Ascending aorta (tissue), 2 donors: ENCODE measurements around the gene NSUN4. TPM values are rescaled to one million over a fixed set of nuclear protein-coding genes. Genes with fewer than 3 reads are reported as not detected.
"Not testable (repeated sequence)": the region's sequence is repeated elsewhere in the genome, so short reads cannot be mapped to it uniquely, and the experiment has no call there.

Source experiments
- DNase-seq, 2 donors: peaks; one replicate each; pipeline ENCODE4 v3.0.0-alpha.2; 2019; ENCODE audit warnings: low spot score in 2 of 2
- H3K27ac ChIP-seq, 2 donors: fragments of 200-600 bp; sonication (generic); one replicate each; pipeline ENCODE4 v1.5.1; 2016 to 2017; ENCODE audit warnings: mild to moderate bottlenecking in 1 of 2
- H3K27me3 ChIP-seq: fragments of 200-600 bp; sonication (generic); one replicate; pipeline ENCODE4 v1.5.1; 2017
- H3K36me3 ChIP-seq, 2 donors: fragments of 200-600 bp; sonication (generic); one replicate each; pipeline ENCODE4 v1.5.1; 2016
- H3K4me1 ChIP-seq, 2 donors: fragments of 200-600 bp; sonication (generic); one replicate each; pipeline ENCODE4 v1.5.1; 2016 to 2017; ENCODE audit warnings: mild to moderate bottlenecking in 1 of 2
- H3K4me3 ChIP-seq, 2 donors: fragments of 200-600 bp; sonication (generic); one replicate each; pipeline ENCODE4 v1.5.1; 2016 to 2017; ENCODE audit warnings: mild to moderate bottlenecking in 1 of 2
- H3K9me3 ChIP-seq, 2 donors: fragments of 200-600 bp; sonication (generic); one replicate each; pipeline ENCODE4 v1.5.1; 2016
- intact Hi-C: fragments of 100-400 bp; cut with DNase I; formaldehyde crosslinking; loops from one replicate; pipeline ENCODE4 v1.15.1; 2023
- total RNA-seq: library from RNA; depleted of rRNA; stranded (reverse); fragments of >200 nt; gene quantifications from one replicate; pipeline ENCODE4 v1.1.0, GENCODE V29; 2016
- TF ChIP-seq, protein P1 (sequence below), 3 experiments: fragments of 200-600 bp in 2 of 3; fragments of 450-650 bp in 1 of 3; sonication (generic) in 2 of 3; IDR thresholded peaks; one replicate each; pipeline ENCODE4 v1.5.1; 2016 to 2019; ENCODE audit warnings: antibody characterized with exemption in 3 of 3, mild to moderate bottlenecking in 1 of 3, moderate library complexity in 1 of 3

The NSUN4 gene
- total RNA-seq, 1 donor from 2014 or later, result 6.1 TPM

DNA sequence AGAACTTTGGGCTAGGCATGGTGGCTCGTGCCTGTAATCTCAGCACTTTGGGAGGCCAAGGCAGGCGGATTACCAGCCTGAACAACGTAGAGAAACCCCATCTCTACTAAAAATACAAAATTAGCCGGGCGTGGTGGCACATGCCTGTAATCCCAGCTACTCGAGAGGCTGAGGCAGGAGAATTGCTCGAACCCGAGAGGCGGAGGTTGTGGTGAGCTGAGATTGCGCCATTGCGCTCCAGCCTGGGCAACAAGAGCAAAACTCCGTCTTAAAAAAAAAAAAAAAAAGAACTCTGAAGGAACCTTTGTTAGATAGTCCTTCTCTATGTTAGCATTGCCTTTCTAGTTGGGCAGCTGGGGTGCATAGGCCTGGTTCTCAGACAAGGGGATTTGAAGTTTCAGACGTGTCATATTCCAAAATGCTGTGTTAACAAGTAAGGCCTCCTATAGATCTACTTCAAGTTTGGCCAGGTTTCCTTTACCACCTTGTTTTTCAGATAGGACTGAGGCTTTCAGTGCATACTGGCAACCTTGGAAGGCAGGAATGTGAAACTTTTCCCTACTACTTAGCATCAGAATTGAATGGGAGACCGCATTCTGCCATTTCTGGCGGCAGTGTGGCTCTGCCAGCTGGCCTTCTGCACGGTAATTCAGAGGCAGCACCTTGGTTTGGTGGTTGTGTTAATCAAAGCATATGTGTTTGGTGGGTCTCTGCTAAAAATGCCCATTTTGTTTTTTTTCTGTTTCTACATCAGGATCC, 31.0 kb upstream of the NSUN4 start:
- Histone ChIP-seq H3K36me3 (peaks cover 43 to 46% of the 10 kb centered on the region in 2 donors), H3K4me3 (no peak overlapping the region), H3K9me3 (no peaks in the 10 kb centered on the region), H3K27ac (no peak overlapping the region), H3K4me1 (peaks cover 3 to 7% of the 10 kb centered on the region in 2 donors), H3K27me3 (no peaks in the 10 kb centered on the region)
- no peak for DNase-seq
- intact Hi-C loops, result loop anchor here (10.0 kb wide), 1 partner anchor 305 kb away; the partner anchor contains the start of gene MOB3C
- TF ChIP-seq, protein P1, sequence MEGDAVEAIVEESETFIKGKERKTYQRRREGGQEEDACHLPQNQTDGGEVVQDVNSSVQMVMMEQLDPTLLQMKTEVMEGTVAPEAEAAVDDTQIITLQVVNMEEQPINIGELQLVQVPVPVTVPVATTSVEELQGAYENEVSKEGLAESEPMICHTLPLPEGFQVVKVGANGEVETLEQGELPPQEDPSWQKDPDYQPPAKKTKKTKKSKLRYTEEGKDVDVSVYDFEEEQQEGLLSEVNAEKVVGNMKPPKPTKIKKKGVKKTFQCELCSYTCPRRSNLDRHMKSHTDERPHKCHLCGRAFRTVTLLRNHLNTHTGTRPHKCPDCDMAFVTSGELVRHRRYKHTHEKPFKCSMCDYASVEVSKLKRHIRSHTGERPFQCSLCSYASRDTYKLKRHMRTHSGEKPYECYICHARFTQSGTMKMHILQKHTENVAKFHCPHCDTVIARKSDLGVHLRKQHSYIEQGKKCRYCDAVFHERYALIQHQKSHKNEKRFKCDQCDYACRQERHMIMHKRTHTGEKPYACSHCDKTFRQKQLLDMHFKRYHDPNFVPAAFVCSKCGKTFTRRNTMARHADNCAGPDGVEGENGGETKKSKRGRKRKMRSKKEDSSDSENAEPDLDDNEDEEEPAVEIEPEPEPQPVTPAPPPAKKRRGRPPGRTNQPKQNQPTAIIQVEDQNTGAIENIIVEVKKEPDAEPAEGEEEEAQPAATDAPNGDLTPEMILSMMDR (IDR thresholded peaks at IDR 0.05), result no peak

DNA sequence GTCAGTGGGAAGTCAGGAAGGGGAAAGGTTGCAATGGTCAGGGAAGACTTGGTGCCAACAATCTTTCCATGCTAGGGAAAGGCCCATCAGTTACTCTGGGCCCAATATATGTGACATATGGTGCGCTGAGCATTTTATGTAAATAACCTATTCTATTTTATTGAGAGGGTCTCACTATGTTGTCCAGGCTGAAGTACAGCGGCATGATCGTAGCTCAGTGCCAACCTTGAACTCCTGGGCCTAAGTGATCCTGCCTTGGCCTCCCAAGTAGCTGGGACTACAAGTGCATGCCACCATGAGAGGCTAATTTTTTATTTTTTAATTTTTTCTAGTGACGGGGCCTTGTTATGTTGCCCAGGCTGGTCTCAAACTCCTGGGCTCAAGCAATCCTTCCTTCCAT, 30.3 kb upstream of the NSUN4 start:
- Histone ChIP-seq H3K36me3 (peaks cover 43 to 50% of the 10 kb centered on the region in 2 donors), H3K27ac (no peak overlapping the region), H3K4me1 (peaks cover 0 to 3% of the 10 kb centered on the region in 2 donors), H3K9me3 (no peaks in the 10 kb centered on the region), H3K27me3 (no peaks in the 10 kb centered on the region), H3K4me3 (no peak overlapping the region)
- TF ChIP-seq, protein P1 (IDR thresholded peaks at IDR 0.05), result no peak
- no peak for DNase-seq
- intact Hi-C loops, result no loop called here

DNA sequence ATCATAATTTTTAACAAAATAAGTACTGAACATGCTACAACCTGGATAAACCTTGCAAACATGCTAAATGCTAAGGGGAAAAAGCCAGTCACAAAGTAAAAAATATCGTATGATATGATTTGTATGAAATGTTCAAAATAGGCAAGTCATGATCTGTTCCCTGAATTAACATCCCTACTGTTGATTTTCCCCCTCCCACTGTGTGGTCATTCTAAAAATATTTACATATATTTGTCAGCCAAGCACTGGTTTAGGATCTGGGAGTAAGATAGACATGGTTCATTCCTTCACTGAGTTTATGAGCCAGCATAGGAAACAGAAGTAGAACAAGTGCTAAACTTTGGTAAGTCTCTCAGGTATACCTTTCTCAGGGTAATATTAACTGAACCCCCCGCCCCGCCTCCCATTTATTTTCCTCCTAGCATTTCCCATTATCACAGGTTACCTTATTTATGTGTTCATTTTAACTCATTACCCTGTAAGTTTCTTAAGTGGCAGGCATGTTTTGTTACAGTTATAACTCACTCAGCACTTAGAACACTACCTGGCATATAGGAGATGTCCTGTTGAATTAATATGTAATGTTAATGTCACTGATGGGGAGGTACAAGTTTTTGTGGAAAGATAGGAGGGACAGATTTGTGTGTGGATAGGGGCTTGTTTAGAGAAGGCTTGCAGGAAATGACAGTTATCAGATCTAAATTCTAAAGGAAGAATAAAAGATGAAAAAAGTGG, 24.8 kb upstream of the NSUN4 start:
- Histone ChIP-seq H3K36me3 (peaks cover 33 to 57% of the 10 kb centered on the region in 2 donors), H3K4me1 (no peaks in the 10 kb centered on the region), H3K27ac (peak overlapping the region; percentile 62 to 72), H3K4me3 (no peak overlapping the region), H3K27me3 (no peaks in the 10 kb centered on the region), H3K9me3 (no peaks in the 10 kb centered on the region)
- DNase-seq, result peak in 1 of 2 donors; percentile 2
- intact Hi-C loops, result no loop called here
- TF ChIP-seq, protein P1 (IDR thresholded peaks at IDR 0.05), result no peak

DNA sequence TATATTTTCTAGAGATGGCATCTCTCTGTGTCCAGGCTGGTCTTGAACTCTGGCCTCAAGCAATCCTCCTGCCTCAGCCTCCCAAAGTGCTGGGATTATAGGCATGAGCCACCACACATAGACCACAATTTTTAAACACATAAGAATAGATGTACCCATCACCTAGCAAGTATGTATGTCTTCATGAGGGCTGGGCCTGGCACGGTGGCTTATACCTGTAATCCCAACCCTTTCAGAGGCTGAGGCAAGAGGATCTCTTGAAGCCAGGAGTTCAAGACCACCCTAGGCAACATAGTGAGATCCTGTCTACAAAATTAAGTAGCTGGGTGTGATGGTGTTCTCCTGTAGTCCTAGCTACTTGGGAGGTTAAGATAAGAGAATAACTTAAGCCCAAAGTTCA, 23.3 kb upstream of the NSUN4 start:
- H3K27me3 ChIP-seq, result no peaks in the 10 kb centered on the region
- TF ChIP-seq, protein P1 (IDR thresholded peaks at IDR 0.05), result no peak
- no peaks in the 10 kb centered on the region for H3K4me1 ChIP-seq
- no peak overlapping the region for H3K4me3 ChIP-seq
- H3K36me3 ChIP-seq, result peaks cover 19 to 42% of the 10 kb centered on the region in 2 donors
- peak in 1 of 2 donors; percentile 24 for DNase-seq
- no peak overlapping the region for H3K27ac ChIP-seq
- H3K9me3 ChIP-seq, result no peaks in the 10 kb centered on the region
- intact Hi-C loops, result no loop called here

DNA sequence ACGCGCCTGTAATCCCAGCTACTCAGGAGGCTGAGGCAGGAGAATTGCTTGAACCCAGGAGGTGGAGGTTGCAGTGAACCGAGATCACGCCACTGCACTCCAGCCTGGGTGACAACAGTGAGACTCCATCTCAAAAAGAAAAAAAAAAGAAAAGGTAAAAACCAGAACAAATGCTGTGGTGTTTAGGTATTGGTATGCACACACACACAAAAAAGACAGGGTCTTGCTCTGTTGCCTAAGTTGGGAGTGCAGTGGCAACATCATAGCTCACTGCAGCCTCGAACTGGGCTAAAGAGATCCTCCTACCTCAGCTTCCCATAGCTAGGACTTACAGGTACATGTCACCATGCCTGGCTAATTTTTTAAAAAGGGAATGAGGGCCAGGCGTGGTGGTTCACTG, 21.3 kb upstream of the NSUN4 start:
- DNase-seq, result peak in 1 of 2 donors; percentile 12
- H3K36me3 ChIP-seq, result peaks cover 6 to 23% of the 10 kb centered on the region in 2 donors
- H3K9me3 ChIP-seq, H3K27ac ChIP-seq, H3K27me3 ChIP-seq, H3K4me3 ChIP-seq, H3K4me1 ChIP-seq, intact Hi-C loops: not testable (repeated sequence)

DNA sequence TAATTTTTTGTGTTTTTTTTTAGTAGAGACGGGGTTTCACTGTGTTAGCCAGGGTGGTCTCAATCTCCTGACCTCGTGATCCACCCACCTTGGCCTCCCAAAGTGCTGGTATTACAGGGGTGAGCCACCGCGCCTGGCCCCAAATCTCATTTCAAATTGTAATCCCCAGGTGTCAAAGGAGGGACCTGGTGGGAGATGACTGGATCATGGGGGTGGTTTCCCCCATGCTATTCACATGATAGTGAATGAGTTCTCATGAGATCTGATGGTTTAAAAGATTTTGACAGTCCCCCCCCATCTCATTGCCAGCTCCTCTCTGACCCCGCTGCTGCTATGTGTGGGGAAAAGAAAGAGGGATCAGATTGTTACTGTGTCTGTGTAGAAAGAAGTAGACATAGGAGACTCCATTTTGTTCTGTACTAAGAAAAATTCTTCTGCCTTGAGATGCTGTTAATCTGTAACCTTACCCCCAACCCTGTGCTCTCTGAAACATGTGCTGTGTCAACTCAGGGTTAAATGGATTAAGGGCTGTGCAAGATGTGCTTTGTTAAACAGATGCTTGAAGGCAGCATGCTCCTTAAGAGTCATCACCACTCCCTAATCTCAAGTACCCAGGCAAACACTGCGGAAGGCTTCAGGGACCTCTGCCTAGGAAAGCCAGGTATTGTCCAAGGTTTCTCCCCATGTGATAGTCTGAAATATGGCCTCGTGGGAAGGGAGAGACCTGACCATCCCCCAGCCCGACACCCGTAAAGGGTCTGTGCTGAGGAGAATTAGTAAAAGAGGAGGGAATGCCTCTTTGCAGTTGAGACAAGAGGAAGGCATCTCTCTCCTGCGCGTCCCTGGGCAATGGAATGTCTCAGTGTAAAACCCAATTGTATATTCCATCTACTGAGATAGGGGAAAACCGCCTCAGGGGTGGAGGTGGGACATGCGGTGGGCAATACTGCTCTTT, 20.4 kb upstream of the NSUN4 start:
- peaks cover 6 to 16% of the 10 kb centered on the region in 2 donors for H3K36me3 ChIP-seq
- H3K4me1 ChIP-seq, H3K4me3 ChIP-seq, intact Hi-C loops, H3K27me3 ChIP-seq, H3K27ac ChIP-seq, H3K9me3 ChIP-seq: not testable (repeated sequence)
- DNase-seq, result peak in 1 of 2 donors; percentile 25

DNA sequence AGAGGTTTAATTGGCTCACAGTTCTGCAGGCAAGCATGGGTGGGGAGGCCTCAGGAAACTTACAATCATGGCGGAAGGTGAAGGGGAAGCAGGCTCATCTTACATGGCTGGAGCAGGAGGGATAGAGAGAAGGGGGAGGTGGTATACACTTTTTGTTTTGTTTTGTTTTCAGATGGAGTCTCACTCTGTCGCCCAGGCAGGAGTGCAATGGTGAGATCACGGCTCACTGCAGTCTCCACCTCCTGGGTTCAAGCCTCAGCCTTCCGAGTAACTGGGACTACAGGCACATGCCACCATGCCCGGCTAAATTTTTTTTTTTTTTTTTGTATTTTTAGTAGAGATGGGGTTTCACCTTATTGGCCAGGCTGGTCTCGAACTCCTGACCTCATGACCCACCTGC, 18.4 kb upstream of the NSUN4 start:
- intact Hi-C loops, H3K9me3 ChIP-seq, H3K27ac ChIP-seq, H3K36me3 ChIP-seq, H3K4me1 ChIP-seq, H3K27me3 ChIP-seq, H3K4me3 ChIP-seq, DNase-seq: not testable (repeated sequence)

DNA sequence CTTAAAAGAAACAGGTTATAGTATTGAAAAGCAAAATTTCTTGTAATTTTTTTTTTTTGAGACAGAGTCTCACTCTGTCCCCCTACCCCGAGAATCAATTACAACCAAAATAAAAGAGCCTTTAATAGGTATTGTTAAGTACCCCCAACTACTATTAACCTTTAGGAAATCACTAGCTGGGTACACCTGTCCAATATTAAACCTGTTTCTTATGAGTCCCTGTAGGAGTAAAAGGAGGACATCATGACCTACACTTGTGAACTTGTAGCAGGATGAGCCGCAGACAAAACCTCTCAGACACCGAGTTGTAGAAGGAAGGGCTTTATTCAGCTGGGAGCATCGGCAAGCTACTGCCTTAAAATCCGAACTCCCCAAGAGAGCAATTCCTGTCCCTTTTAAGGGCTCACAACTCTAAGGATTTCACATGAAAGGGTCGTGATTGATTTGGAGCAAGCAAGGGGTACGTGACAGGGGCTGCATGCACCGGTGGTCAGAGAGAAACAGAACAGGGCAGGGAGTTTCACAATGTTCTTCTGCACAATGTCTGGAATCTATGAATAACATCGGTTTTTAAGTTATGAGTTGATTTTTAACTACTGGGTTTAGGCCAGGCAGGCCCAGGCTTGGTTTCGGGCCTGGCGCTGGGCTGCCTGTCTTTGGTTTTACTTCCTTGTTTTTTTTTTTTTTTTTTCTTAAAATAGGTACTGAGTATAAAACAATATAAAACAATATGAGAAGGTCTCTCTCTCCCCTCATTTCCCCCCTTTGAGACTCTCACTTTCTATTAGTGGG, 15.1 kb upstream of the NSUN4 start:
- H3K36me3 ChIP-seq, H3K27me3 ChIP-seq, DNase-seq, H3K4me1 ChIP-seq, H3K4me3 ChIP-seq, intact Hi-C loops, H3K27ac ChIP-seq, H3K9me3 ChIP-seq: not testable (repeated sequence)
